ENCODE results near the gene EIF6.
"Not testable (repeated sequence)": the region's sequence is repeated elsewhere in the genome, so short reads cannot be mapped to it uniquely, and the experiment has no call there.

The EIF6 gene

DNA sequence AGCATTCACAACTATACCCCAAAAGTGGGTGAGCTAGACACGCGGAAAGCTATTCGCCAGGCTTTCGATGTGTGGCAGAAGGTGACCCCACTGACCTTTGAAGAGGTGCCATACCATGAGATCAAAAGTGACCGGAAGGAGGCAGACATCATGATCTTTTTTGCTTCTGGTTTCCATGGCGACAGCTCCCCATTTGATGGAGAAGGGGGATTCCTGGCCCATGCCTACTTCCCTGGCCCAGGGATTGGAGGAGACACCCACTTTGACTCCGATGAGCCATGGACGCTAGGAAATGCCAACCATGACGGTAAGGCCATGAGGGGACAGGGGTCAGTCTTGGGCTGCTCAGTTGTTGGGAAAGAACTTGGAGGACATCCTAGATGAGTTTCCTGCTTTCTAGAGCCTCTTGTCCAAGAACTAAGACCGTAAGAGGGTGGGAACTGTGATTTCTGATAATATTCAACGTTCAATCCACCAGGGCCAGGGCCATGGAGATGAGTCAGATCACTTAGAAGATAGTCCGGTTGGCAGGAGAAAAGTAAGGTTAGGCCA lies 30.0 kb downstream of the EIF6 start:
- no peak for DNase-seq

DNA sequence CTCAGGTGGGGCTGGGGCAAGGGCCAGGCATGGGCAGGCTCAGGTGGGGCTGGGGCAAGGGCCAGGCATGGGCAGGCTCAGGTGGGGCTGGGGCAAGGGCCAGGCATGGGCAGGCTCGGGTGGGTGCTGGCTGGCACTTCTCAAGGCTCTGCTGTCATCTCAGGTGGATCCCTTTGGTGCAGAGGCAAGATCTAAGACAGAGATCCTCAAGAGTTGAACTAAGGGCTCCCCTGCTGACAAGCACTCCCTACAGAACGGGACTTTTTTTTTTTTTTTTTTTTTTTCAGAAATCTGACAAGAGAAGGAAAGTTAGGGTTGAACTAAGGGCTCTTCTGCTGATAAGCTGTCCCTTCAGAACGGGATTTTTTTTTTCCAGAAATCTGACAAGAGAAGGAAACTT lies 31.6 kb downstream of the EIF6 start:
- no peak for DNase-seq

DNA sequence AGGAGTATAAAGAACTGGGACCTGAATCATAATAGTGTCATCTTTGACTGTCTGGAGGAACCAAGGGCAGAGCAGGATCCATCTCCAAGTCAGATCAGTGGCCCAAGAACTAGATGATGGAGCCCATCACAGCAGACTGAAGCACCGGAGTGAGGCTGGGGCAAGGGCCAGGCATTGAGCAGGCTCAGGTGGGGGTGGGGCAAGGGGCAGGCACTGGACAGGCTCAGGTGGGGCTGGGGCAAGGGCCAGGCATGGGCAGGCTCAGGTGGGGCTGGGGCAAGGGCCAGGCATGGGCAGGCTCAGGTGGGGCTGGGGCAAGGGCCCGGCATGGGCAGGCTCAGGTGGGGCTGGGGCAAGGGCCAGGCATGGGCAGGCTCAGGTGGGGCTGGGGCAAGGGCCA lies 32.0 kb downstream of the EIF6 start:
- DNase-seq = not testable (repeated sequence)

DNA sequence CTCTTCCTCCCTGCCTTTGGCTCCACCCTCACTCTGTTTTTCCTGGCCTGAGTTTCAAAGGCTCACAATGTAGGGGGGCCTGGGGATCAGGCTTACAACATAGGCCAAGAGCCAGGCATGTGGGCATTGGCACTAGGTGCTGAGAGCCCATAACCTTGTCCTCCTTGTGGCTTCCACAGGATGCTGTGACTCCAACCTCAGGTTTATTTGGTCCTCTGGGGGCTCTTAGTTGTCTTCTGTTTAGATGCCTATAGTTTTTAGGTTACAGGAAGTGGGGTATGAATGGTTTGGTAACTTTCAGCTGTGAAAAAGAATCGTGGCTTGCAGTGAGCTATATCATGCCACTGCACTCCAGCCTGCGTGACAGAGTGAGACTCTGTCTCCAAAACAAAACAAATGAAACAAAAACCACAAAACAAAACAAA lies 32.5 kb downstream of the EIF6 start:
- DNase-seq = no peak

DNA sequence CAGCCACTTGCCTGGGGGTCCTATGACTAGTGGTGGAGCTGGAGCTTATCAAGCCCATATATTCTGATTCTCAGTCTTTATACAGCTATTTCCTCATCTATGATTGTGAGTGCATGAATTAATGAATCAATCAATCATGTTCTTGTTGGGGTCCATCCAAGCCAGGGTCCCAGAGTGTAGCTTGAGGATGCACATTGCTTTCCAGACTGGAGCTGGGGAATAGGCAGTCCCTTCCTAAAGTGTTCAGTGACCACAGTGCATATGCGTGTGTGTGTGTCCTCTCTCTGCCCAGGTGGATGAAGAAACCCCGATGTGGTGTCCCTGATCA lies 33.0 kb downstream of the EIF6 start:
- no peak for DNase-seq

DNA sequence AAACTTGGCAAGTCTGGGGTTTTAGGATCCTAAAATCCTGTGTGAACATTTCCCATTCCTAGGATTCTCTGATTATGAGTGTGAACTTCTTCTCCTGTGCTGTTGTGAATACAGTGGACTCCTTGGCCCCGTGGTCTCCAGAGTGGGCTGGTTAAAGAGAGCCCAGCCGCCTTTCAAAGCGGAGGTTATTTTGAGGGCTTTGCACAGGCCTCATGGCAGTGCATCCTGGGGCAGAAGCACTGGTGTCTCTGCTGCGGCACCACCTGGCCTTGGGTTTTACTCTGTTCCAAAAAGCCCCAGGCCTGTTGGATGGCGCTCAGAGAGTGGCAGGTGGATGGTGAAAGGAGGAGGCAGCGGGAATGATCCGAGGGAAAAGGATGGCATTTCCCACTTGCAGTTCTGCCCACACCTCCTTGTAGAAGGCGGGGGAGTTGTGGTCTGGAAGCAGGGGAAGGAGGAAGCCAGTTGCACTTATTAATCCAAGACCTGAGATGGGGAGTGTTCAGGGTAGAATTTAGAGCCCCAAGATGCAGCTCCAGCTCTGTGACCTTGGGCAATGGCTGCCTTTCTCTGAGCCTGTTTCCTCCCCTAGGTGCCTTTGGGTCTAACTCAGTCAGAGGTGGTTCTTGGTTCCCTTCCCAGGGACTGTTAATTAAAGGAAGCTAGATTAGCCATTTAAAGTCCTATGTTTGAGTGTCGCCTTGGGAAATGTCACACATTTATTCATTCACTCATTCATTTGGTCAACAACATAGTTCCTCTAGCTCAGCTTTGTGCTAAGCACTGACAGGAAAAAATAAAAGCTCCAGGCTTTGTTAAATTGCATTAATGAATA lies 35.7 kb downstream of the EIF6 start:
- DNase-seq = no peak

DNA sequence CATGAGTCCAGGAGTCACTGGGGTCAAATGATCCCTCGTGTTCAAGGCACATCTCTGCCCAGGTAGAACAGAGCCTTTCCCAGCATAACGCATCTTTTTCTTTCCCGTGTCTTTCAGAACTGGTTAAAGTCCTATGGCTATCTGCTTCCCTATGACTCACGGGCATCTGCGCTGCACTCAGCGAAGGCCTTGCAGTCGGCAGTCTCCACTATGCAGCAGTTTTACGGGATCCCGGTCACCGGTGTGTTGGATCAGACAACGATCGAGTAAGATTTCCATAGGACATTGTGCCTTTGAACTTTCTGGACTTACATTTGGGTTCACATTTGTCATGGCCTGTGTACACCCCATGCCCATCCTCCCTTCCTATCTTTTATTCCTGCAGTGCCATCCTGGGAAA lies 37.8 kb downstream of the EIF6 start:
- DNase-seq = no peak

DNA sequence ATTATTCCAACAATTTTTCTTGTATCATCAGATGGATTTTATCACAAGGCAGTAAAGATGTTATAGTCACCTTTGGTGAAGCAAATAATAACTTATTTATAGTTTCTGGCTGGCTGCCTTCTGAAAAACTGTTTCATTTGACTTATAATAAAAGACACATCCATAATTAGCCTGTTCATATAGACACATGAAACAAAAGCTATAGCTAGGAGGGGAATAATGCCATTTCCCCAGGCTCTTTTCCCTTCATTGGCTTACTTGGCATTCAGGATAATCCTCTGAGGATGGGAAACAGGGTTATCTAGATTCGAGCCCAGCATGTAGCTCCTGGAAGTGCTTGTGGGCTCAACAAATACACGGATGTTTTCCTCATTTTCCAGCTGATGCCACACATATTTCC lies 40.6 kb downstream of the EIF6 start:
- no peak for DNase-seq

DNA sequence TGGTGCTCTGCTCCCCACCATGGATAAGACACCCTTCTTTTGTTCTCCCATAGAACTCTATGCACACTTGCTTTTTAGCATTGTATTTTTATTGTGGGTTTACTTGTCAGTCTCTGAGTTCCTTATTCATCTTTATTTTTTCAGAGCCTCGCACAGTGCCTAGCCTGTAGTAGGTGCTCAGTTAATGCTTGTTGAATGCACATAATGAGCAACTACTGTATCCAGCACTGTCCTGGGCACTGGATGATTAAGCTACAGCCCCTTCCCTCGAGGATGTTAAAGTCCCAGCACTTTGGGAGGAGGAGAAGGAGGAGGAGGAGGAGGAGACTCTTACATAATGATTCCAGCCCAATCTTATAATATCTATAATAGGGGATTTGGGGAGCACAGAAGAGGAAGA lies 41.3 kb downstream of the EIF6 start:
- no peak for DNase-seq

DNA sequence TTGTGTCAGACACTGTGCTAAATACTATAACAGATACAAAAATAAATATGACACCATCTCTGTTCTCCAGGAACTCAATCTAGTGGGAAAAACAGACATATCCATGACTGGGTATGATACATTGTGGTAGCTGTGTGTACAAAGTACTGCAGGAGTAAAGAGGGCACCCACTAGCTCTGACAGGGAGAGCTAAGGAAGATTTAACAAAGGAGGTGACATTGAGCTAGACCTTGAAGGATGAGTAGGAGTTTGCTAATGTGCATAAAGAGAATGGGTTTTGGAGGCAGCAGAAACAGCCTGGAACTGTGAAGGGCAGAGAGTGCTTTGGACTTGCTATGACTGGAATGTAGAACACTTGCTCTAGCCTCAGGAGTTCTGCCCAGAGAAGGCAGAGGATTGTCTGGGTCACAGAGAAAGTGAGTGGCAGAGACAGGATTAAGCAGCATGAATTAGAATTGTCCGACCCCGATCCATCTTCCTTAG lies 43.7 kb downstream of the EIF6 start:
- DNase-seq = no peak

DNA sequence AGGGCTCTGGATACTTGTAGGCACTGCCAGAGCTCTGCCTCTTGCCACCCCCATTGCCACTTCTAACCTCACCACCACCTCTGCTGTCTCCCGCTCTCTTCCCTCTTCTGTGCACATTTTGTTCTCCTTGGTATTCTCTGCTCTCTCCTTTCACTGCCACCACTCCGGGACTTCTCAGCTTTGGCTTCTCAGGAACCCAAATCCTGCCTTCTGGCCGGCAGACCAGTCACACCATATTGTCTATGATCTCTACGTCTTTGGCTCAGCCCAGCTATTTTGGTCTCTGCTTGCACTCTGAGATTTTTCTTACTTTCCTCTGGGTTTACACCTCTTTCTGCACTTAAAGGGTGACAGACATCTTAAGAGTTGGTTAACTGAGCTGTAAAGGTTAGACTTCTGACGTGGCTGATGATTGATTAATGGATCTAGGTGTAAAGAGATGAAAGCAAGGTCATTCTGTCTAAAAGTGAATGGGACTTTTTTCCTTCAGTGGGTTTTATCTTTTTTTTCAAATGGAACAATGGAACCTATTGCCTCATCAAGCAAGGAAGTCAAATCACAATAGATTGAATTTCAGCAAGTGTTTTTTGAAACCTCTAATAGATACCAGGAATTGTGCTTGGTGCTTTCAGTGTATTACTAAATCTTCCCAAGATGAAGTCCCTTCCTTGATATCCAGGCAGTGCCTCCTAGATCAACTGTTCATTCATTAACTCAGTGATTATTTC lies 44.3 kb downstream of the EIF6 start:
- no peak for DNase-seq

DNA sequence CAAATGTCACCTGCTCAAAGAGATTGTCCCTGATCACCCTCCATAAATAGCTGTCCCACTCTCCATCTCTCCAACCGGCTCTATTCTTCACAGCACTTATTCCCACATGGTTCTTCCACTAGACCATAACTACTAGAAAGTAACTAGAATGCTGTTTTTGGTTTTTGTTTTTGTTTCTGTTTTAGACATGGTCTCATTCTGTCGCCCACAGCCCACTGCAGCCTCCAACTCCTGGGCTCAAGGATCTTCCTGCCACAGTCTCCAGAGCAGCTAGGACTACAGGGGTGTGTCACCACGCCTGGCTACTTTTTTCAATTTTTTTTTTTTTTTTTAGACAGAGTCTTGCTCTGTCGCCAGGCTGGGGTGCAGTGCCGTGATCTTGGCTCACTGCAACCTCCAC lies 45.8 kb downstream of the EIF6 start:
- no peak for DNase-seq

DNA sequence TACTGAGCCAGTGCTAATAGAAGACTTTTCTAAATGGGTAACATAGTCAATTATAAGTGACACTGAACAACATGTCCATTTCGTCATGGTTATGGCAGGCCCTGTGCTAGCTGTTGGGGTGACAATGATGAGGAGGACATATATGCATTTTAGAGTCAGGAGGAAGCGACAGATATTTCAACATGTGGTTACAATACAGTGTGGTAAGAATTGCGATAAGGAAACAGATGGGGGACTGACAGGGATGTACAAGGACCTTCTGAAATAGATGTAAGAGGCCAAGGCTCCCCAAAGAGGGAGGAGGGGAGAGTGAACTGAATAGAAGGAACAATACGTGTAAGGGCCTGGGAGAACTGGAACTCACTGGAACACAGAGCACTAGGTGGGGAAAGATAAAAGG lies 46.4 kb downstream of the EIF6 start:
- DNase-seq = no peak

DNA sequence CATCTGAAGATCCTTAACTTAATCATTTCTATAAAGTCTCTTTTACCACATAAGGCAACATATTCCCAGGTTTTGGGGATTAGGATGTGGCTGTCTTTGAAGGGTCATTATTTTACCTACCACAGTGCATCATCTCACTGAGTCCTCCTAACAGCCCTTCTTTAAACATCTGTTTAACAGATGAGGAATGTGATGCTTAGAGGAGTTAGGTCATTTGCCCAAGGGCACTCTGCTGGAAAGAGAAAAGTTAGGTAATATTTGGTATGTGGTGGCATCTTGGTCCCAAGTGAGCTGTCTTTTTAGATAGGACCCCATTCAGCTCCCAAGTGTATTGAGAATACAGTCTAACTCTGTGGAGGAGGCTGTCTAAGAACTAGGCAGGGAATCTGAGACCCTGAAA lies 47.1 kb downstream of the EIF6 start:
- no peak for DNase-seq

DNA sequence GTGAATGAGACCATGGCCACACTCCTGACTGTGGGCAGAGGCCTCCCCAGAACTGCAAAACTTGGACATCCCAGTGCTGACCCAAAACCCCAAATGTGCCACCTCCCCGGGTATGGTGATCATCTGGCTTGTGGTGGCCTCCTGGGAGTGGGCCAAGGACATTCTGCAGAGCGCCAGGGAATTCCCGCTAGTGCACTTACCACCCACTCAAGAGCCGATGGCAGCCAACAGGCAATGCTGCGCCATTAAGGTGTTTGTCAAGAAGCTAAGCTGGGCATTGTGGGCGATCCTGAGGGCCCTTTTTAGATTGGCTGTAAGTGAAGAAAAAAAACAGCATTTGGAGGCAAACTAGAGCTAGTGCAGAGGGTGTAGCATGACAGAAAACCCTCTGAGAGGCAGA lies 48.7 kb downstream of the EIF6 start:
- DNase-seq = no peak

DNA sequence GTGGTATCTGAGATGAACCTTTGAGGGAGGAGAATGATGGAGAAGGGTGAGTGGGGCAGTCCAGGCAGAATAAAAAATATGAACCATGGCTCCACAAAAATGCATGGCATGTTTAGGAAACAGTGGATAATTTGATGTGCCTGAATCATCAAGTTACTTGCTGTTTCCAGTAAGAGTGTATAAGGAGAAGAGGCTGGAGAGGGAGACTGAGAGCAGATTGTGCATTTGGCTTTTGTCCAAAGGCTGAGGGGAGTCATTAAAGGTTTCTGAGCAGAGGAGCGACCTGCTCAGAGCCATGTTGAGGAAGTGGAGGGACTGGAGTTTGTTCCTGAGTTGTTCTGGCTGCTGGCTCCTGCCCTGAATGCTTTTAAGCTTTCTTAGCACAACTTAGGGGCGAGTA lies 52.0 kb downstream of the EIF6 start:
- no peak for DNase-seq

Measured in eye (tissue), 1 donor.